ENCODE results near the gene TSHZ2. TPM values are rescaled to one million over a fixed set of nuclear protein-coding genes. Genes with fewer than 3 reads are reported as not detected.
A peak's percentile ranks its signal among the peaks of the same experiment; 100 is the strongest.

The TSHZ2 gene
- total and polyA plus RNA-seq, 9 donors = 7.3 to 23.1 (median 12.5) TPM

DNA sequence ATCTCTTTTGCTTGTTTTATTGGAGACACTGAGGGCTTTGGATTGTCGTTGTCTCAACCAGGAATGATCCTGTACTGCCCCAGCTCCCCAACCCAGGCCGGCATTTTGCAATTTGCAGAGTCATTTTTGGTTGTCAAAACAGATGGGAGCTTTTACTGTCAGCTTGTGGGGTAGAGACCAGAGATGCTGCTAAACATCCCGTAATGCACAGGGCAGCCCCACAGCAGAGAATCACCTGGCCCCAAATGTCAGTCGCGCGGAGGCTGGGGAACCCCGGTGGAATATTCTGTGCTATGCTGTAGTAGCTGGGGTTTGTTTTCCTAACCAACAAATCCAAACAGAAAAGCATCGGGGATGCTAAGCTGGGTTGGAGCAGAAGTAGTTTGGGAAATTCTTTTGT, 99.7 kb downstream of the TSHZ2 start:
- DNase-seq = no peak
- Histone ChIP-seq H3K27me3 (ENCODE audit: control insufficient read depth, insufficient read depth, low read length) (no peaks in the 10 kb centered on the region), H3K4me3 (ENCODE audit: low read length) (no peak overlapping the region), H3K9me3 (replicated peaks; ENCODE audit: control insufficient read depth, low read depth, low read length) (no peaks in the 10 kb centered on the region), H3K36me3 (ENCODE audit: control insufficient read depth, insufficient read depth, low read length) (no peaks in the 10 kb centered on the region), H3K27ac (ENCODE audit: low read length) (peak overlapping the region; percentile 16), H3K4me1 (ENCODE audit: control insufficient read depth, insufficient read depth, low read length) (no peaks in the 10 kb centered on the region)
- 41% methylated on average over 4 of the region's 8 CpGs for WGBS (ENCODE audit: insufficient coverage)

DNA sequence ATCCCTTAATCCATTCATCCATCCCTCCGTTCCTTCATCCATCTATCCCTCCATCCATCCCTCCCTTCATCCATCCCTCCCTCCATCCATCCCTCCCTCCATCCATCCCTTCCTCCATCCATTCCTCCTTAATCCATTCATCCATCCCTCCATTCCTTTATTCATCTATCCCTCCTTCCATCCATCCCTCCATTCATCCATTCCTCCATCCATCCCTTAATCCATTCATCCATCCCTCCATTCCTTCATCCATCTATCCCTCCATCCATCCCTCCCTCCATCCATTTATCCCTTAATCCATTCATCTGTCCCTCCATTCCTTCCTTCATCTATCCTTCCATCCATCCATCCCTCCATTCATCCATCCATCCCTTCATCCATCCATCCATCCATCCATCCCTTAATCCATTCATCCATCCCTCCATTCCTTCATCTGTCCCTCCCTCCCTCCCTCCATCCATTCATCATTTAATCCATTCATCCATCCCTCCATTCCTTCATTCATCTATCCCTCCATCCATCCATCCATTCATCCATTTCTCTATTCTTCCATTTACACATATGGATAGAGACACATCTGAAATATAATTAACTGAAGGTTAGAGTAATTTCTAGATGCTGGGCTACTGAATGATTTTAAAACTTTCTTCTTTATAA, 100.9 kb downstream of the TSHZ2 start:
- no peaks in the 10 kb centered on the region for H3K27me3 ChIP-seq (ENCODE audit: control insufficient read depth, insufficient read depth, low read length)
- H3K9me3 ChIP-seq (replicated peaks; ENCODE audit: control insufficient read depth, low read depth, low read length) = no peaks in the 10 kb centered on the region
- no peaks in the 10 kb centered on the region for H3K36me3 ChIP-seq (ENCODE audit: control insufficient read depth, insufficient read depth, low read length)
- WGBS (ENCODE audit: insufficient coverage) = 95% methylated on average over 1 of the region's 1 CpG
- H3K4me3 ChIP-seq (ENCODE audit: low read length) = no peak overlapping the region
- DNase-seq = no peak
- peaks cover 2% of the 10 kb centered on the region for H3K4me1 ChIP-seq (ENCODE audit: control insufficient read depth, insufficient read depth, low read length)
- H3K27ac ChIP-seq (ENCODE audit: low read length) = no peak overlapping the region

DNA sequence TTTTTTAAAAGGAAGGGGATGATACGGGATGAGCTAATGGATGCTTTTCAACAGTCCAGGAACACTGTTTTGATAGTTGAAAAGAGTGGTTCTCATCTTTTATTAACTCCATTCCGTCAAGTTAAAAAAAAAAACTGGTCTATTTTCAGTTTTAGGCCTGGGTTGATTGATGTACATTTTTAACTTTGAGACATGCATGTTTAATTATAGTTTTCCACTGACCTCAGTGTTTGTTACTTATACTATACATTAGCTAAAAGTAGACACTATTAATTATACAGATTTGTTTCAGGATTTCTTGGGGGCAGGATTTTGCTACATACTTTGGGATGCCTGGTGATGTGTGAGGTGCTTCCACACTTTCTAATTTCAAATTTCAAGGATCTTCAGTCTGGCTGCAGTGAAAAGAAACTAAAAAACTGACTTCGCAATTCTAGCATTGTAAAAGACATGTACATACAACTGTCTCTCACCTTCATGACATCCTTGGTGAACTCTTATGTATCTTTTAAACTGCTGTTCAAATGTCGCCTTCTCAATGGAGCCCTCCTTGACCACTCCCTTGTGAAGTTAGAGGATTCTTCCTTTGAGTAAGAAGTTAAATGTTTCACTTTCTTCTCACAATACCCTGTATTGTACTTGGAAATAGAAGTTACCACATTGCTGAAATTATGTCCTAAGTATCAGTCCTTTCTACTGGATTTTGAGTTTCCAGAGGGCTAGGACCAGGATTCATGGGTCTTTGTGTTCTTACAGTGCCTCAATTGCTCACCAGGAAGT, 101.7 kb downstream of the TSHZ2 start:
- Histone ChIP-seq H3K27me3 (ENCODE audit: control insufficient read depth, insufficient read depth, low read length) (no peaks in the 10 kb centered on the region), H3K4me3 (ENCODE audit: low read length) (no peak overlapping the region), H3K9me3 (replicated peaks; ENCODE audit: control insufficient read depth, low read depth, low read length) (no peaks in the 10 kb centered on the region), H3K4me1 (ENCODE audit: control insufficient read depth, insufficient read depth, low read length) (peaks cover 2% of the 10 kb centered on the region), H3K27ac (ENCODE audit: low read length) (no peak overlapping the region), H3K36me3 (ENCODE audit: control insufficient read depth, insufficient read depth, low read length) (no peaks in the 10 kb centered on the region)
- no peak for DNase-seq
- WGBS (ENCODE audit: insufficient coverage) = no CpG with 5 or more reads among the region's 4 CpGs

DNA sequence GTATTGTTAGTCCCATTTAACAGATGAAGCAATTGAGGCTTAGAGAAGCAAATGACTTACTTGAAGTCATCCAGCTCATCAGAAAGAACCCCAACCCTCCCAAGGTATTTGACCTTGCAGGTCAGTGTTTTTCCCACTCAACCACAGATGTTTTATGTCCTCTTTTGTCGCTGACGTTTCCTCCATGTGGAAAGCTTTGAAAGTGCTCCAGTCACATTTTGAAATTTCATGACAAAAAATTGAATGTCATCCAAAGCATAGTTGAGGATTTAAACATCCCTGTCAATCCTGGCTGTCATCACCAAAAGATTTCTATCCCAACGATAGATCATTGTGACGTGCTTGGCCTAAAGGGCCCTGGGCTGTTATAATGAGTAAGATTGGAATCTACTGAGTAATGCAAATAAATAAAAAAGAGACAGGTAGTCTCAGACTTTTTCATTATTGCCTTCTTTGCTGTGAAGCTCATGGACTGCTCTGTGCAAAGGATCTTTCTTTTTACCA, 102.7 kb downstream of the TSHZ2 start:
- no peaks in the 10 kb centered on the region for H3K9me3 ChIP-seq (replicated peaks; ENCODE audit: control insufficient read depth, low read depth, low read length)
- no peaks in the 10 kb centered on the region for H3K36me3 ChIP-seq (ENCODE audit: control insufficient read depth, insufficient read depth, low read length)
- no peak for DNase-seq
- peaks cover 7% of the 10 kb centered on the region for H3K4me1 ChIP-seq (ENCODE audit: control insufficient read depth, insufficient read depth, low read length)
- WGBS (ENCODE audit: insufficient coverage) = 37% methylated on average over 2 of the region's 4 CpGs
- no peaks in the 10 kb centered on the region for H3K27me3 ChIP-seq (ENCODE audit: control insufficient read depth, insufficient read depth, low read length)
- H3K4me3 ChIP-seq (ENCODE audit: low read length) = no peak overlapping the region
- no peak overlapping the region for H3K27ac ChIP-seq (ENCODE audit: low read length)

DNA sequence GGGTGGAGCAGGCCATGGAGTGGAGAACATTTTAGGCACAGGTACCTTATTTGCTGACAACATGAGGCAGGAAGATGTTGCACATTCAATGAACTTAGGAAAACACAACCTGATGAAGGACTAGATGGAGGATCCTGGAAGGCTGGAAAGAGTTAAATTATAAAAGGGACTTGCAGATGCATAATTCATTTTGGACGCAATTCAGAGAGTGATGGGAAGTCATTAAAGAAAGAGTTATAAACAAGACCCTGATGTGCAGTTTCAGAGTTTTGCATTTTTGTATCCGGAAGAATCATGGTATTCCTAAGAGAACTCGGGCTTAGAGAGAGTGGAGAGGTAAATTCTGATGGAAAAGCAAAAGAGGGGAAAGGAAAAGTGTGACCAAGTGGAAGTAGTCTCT, 104.5 kb downstream of the TSHZ2 start:
- 18% methylated on average over 3 of the region's 3 CpGs for WGBS (ENCODE audit: insufficient coverage)
- no peaks in the 10 kb centered on the region for H3K9me3 ChIP-seq (replicated peaks; ENCODE audit: control insufficient read depth, low read depth, low read length)
- H3K4me1 ChIP-seq (ENCODE audit: control insufficient read depth, insufficient read depth, low read length) = peaks cover 7% of the 10 kb centered on the region
- peak; percentile 69 for DNase-seq
- H3K36me3 ChIP-seq (ENCODE audit: control insufficient read depth, insufficient read depth, low read length) = no peaks in the 10 kb centered on the region
- no peak overlapping the region for H3K4me3 ChIP-seq (ENCODE audit: low read length)
- H3K27ac ChIP-seq (ENCODE audit: low read length) = no peak overlapping the region
- H3K27me3 ChIP-seq (ENCODE audit: control insufficient read depth, insufficient read depth, low read length) = no peaks in the 10 kb centered on the region

DNA sequence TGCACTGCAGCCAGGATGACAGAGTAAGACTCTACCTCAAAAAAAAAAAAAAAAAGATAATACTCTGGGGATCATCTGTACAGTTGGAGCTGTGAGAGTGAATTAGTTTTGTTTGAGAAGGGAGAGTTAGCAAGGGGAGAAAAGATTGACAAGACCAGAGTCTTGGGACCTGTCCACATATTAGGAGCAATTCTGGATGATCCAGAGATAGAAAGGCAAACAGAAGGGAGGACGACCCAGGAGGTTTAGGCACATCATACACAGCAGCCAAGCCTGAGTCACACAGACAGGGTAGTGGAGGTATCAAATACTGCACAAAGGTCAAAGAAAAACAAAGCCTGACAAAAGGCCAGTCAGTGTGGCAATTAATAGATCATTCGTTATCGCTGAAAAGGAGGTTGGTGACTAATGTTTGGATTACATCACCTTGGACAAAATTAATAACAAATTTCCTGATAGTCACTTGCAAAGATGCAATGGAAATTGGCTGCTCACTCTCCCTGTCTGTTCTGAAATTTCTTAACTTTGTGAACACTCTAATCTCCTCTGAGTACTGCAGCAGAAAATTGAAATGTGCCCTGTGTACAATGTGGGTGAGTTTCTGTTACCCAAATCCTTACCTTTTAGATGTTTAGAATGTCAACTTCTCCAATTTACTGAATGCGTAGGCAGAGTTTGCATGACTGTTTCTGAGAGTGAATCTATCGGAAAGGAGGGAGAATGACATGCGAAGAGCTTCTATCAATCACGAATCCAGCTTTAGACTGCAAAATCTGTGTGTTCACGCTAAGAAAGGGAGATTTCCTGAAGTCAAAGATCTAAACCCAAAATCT, 105.4 kb downstream of the TSHZ2 start:
- peak overlapping the region; percentile 45 for H3K27ac ChIP-seq (ENCODE audit: low read length)
- 29% methylated on average over 1 of the region's 8 CpGs for WGBS (ENCODE audit: insufficient coverage)
- H3K4me1 ChIP-seq (ENCODE audit: control insufficient read depth, insufficient read depth, low read length) = peaks cover 7% of the 10 kb centered on the region
- no peaks in the 10 kb centered on the region for H3K9me3 ChIP-seq (replicated peaks; ENCODE audit: control insufficient read depth, low read depth, low read length)
- no peak overlapping the region for H3K4me3 ChIP-seq (ENCODE audit: low read length)
- peak; percentile 79 for DNase-seq
- H3K27me3 ChIP-seq (ENCODE audit: control insufficient read depth, insufficient read depth, low read length) = no peaks in the 10 kb centered on the region
- no peaks in the 10 kb centered on the region for H3K36me3 ChIP-seq (ENCODE audit: control insufficient read depth, insufficient read depth, low read length)

DNA sequence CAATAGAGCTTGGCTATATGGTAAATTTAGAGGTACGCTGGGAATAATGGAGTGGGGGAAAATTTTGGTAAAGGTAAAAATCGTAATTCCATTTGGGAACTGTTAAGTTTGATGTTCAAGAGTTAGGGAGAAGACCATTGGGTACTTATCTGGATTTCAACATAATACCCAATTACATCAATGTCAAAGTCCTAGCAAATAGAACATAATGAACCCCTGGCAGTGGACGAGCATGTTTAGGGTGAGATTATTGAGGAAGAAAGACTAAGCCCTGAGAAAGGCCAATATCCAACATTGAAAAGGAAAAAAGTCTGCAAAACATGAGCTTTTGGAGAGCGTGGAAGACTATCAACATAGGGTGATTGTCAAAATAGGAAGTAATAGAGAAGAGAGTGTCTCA, 106.6 kb downstream of the TSHZ2 start:
- Histone ChIP-seq H3K9me3 (replicated peaks; ENCODE audit: control insufficient read depth, low read depth, low read length) (no peaks in the 10 kb centered on the region), H3K4me3 (ENCODE audit: low read length) (no peak overlapping the region), H3K27ac (ENCODE audit: low read length) (no peak overlapping the region), H3K4me1 (ENCODE audit: control insufficient read depth, insufficient read depth, low read length) (peaks cover 7% of the 10 kb centered on the region), H3K27me3 (ENCODE audit: control insufficient read depth, insufficient read depth, low read length) (no peaks in the 10 kb centered on the region), H3K36me3 (ENCODE audit: control insufficient read depth, insufficient read depth, low read length) (no peaks in the 10 kb centered on the region)
- DNase-seq = no peak
- 70% methylated on average over 1 of the region's 4 CpGs for WGBS (ENCODE audit: insufficient coverage)

DNA sequence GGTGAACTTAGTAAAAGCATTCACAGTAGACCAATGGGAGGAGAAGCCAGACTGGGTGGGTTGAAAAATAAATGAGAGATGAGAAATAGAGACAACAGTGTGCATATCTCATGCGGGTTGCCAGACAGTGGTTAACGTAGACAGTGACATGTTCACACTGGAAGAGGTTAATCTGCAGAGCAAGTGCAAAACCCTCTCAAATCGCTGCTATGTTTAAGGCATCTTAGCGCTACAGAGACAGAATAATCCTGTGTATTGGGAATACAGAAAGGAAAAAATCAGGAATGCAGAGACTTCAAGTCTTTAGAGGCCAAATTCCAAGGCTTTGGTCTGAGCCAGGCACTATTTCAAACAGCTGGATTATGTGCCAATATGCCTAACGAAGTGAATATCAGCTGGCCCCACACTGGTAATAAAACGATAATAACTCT, 107.1 kb downstream of the TSHZ2 start:
- Histone ChIP-seq H3K36me3 (ENCODE audit: control insufficient read depth, insufficient read depth, low read length) (no peaks in the 10 kb centered on the region), H3K4me1 (ENCODE audit: control insufficient read depth, insufficient read depth, low read length) (peaks cover 7% of the 10 kb centered on the region), H3K27ac (ENCODE audit: low read length) (peak overlapping the region; percentile 52), H3K27me3 (ENCODE audit: control insufficient read depth, insufficient read depth, low read length) (no peaks in the 10 kb centered on the region), H3K4me3 (ENCODE audit: low read length) (no peak overlapping the region), H3K9me3 (replicated peaks; ENCODE audit: control insufficient read depth, low read depth, low read length) (no peaks in the 10 kb centered on the region)
- WGBS (ENCODE audit: insufficient coverage) = 25% methylated on average over 4 of the region's 6 CpGs
- DNase-seq = peak; percentile 76

DNA sequence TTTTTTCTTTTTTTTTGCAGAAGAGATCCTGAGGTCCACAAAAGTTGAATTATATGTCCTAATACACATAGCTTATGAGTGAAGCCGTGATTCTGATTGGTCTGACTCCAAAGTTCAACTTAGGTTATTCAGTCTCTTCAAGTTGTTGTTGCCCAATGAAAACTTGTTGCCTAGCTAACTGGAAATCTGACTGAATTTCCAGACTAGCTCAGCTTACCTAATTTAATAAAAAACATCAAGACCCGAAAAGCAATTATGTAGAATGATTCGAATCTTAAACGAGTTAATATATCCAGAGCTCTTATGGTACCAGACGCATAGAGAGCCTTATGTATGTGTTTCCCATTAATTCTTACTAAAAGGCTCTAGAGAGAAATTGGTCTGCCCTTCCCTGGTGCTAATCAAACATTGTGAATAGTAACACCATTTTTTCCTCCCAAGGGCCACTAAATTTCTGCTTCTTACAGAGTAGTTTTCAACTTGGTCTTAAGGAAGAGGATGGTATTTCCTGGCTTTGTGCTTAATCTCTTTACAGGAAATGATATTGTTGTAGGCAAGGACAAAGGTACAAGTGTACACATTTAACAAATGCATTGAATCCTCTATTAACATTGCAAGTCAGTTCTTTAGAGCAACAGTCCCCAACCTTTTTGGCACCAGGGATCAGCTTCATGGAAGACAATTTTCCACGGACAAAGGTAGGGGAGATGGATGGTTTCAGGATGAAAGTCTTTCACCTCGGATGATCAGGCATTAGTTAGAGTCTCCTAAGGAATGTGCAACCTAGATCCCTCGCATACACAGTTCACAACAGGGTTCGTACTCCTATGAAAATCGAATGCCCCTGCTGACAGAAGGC, 107.9 kb downstream of the TSHZ2 start:
- Histone ChIP-seq H3K4me1 (ENCODE audit: control insufficient read depth, insufficient read depth, low read length) (peaks cover 7% of the 10 kb centered on the region), H3K27ac (ENCODE audit: low read length) (peak overlapping the region; percentile 52), H3K9me3 (replicated peaks; ENCODE audit: control insufficient read depth, low read depth, low read length) (no peaks in the 10 kb centered on the region), H3K4me3 (ENCODE audit: low read length) (no peak overlapping the region), H3K27me3 (ENCODE audit: control insufficient read depth, insufficient read depth, low read length) (no peaks in the 10 kb centered on the region), H3K36me3 (ENCODE audit: control insufficient read depth, insufficient read depth, low read length) (no peaks in the 10 kb centered on the region)
- peak; percentile 66 for DNase-seq
- 73% methylated on average over 3 of the region's 10 CpGs for WGBS (ENCODE audit: insufficient coverage)
